ENCODE results near the gene GNG11.
"Not testable (repeated sequence)": the region's sequence is repeated elsewhere in the genome, so short reads cannot be mapped to it uniquely, and the experiment has no call there.

Gene GNG11

GRCh38 chr7:93913197-93913596, 8.3 kb upstream of the GNG11 start:
- no peak for DNase-seq

GRCh38 chr7:93914581-93915066, 6.9 kb upstream of the GNG11 start:
- DNase-seq, result no peak

GRCh38 chr7:93915206-93915842, 6.2 kb upstream of the GNG11 start:
- not testable (repeated sequence) for DNase-seq

GRCh38 chr7:93915888-93916287, 5.6 kb upstream of the GNG11 start:
- DNase-seq, result not testable (repeated sequence)

- DNase-seq, result not testable (repeated sequence)
These were observed 5.2 kb upstream of the GNG11 start for GRCh38 chr7:93916315-93916714.

GRCh38 chr7:93920496-93921182, 896 bp upstream of the GNG11 start:
- no peak for DNase-seq

GRCh38 chr7:93921186-93921585, 349 bp upstream of the GNG11 start:
- no peak for DNase-seq

GRCh38 chr7:93923296-93923695, 1.8 kb downstream of the GNG11 start:
- DNase-seq, result peak; percentile 16

- DNase-seq, result no peak
These were observed 2.4 kb downstream of the GNG11 start for GRCh38 chr7:93923942-93924341.

- no peak for DNase-seq
These were observed 5.3 kb downstream of the GNG11 start for GRCh38 chr7:93926800-93927199.

- no peak for DNase-seq
These were observed 6.0 kb downstream of the GNG11 start for GRCh38 chr7:93927585-93927984.

GRCh38 chr7:93931655-93932054, 10.1 kb downstream of the GNG11 start:
- DNase-seq, result no peak

GRCh38 chr7:93933156-93933555, 11.6 kb downstream of the GNG11 start:
- DNase-seq, result no peak

GRCh38 chr7:93935102-93935501, 13.6 kb downstream of the GNG11 start:
- no peak for DNase-seq

- DNase-seq, result no peak
These were observed 16.3 kb downstream of the GNG11 start for GRCh38 chr7:93937818-93938217.

GRCh38 chr7:93938293-93938692, 16.8 kb downstream of the GNG11 start:
- DNase-seq, result no peak

- DNase-seq, result no peak
These were observed 20.4 kb downstream of the GNG11 start for GRCh38 chr7:93941945-93942344.

GRCh38 chr7:93943816-93944540, 22.4 kb downstream of the GNG11 start:
- no peak for DNase-seq

- DNase-seq, result peak; percentile 68
These were observed 23.1 kb downstream of the GNG11 start for GRCh38 chr7:93944673-93945072.

GRCh38 chr7:93945083-93945482, 23.5 kb downstream of the GNG11 start:
- no peak for DNase-seq

GRCh38 chr7:93945756-93946535, 24.4 kb downstream of the GNG11 start:
- peak; percentile 66 for DNase-seq

GRCh38 chr7:93948106-93948505, 26.6 kb downstream of the GNG11 start:
- no peak for DNase-seq

- DNase-seq, result no peak
These were observed 27.3 kb downstream of the GNG11 start for GRCh38 chr7:93948873-93949272.
